Measurements from ENCODE around the gene MS4A18. TPM values are rescaled to one million over a fixed set of nuclear protein-coding genes. Genes with fewer than 3 reads are reported as not detected.
"Not testable (repeated sequence)": the region's sequence is repeated elsewhere in the genome, so short reads cannot be mapped to it uniquely, and the experiment has no call there.

MS4A18 gene
- total RNA-seq, 4 donors from 2014 or later = not detected

- ATAC-seq (ENCODE audit: low FRiP score) (no peak), DNase-seq (ENCODE audit: low spot score) (no peak)
- TF ChIP-seq CTCF (IDR thresholded peaks at IDR 0.05) = no peak
Measured at GRCh38 chr11:60700689-60701468, 23.6 kb upstream of the MS4A18 start.

- no peak for DNase-seq (ENCODE audit: low spot score)
- no peak for TF ChIP-seq CTCF (IDR thresholded peaks at IDR 0.05)
- ATAC-seq (ENCODE audit: low FRiP score) = no peak
Measured at GRCh38 chr11:60701469-60701818, 23.1 kb upstream of the MS4A18 start.

GRCh38 chr11:60703374-60703773 is 21.1 kb upstream of the MS4A18 start:
- no peak for TF ChIP-seq CTCF (IDR thresholded peaks at IDR 0.05)
- no peak for DNase-seq (ENCODE audit: low spot score)
- no peak for ATAC-seq (ENCODE audit: low FRiP score)

GRCh38 chr11:60705895-60706294 is 18.6 kb upstream of the MS4A18 start:
- TF ChIP-seq CTCF (IDR thresholded peaks at IDR 0.05) = no peak
- ATAC-seq (ENCODE audit: low FRiP score) = no peak
- DNase-seq (ENCODE audit: low spot score) = no peak

- no peak for TF ChIP-seq CTCF (IDR thresholded peaks at IDR 0.05)
- ATAC-seq (ENCODE audit: low FRiP score) = no peak
- no peak for DNase-seq (ENCODE audit: low spot score)
Measured at GRCh38 chr11:60706931-60707330, 17.6 kb upstream of the MS4A18 start.

- no peak for ATAC-seq (ENCODE audit: low FRiP score)
- no peak for TF ChIP-seq CTCF (IDR thresholded peaks at IDR 0.05)
- DNase-seq (ENCODE audit: low spot score) = no peak
Measured at GRCh38 chr11:60710482-60710881, 14.0 kb upstream of the MS4A18 start.

GRCh38 chr11:60711276-60711675 is 13.2 kb upstream of the MS4A18 start:
- TF ChIP-seq CTCF (IDR thresholded peaks at IDR 0.05) = no peak
- no peak for DNase-seq (ENCODE audit: low spot score)
- ATAC-seq (ENCODE audit: low FRiP score) = no peak

GRCh38 chr11:60713423-60713822 is 11.1 kb upstream of the MS4A18 start:
- not testable (repeated sequence) for ATAC-seq (ENCODE audit: low FRiP score)

More at GRCh38 chr11:60713423-60713822, 11.1 kb upstream of the MS4A18 start:
- not testable (repeated sequence) for DNase-seq (ENCODE audit: low spot score)

Data from omental fat pad (tissue), 4 donors.